Stomach (tissue), 4 donors: Measurements from ENCODE around the gene ADH6.
"Not testable (repeated sequence)": the region's sequence is repeated elsewhere in the genome, so short reads cannot be mapped to it uniquely, and the experiment has no call there.

Source experiments
- POLR2A ChIP-seq, 4 donors: fragments of 450-650 bp; IDR thresholded peaks; one replicate each; pipeline ENCODE4 v1.6.1; 2016; ENCODE audit warnings: antibody characterized with exemption in 4 of 4, control low read depth in 2 of 4, mild to moderate bottlenecking in 1 of 4, moderate library complexity in 1 of 4
- POLR2AphosphoS5 ChIP-seq, 3 donors: sonication (generic); formaldehyde crosslinking; IDR thresholded peaks; one replicate each; pipeline ENCODE4 v1.6.1; 2016; ENCODE audit warnings: antibody characterized with exemption in 3 of 3
- TF ChIP-seq, protein P1 (sequence below), 7 experiments: fragments of 450-650 bp in 4 of 7; fragments of 200-600 bp in 3 of 7; sonication (generic) in 3 of 7; IDR thresholded peaks; one replicate each; pipeline ENCODE4 v1.5.1; 2016 to 2019; ENCODE audit warnings: antibody characterized with exemption in 7 of 7, control low read depth in 2 of 7, mild to moderate bottlenecking in 1 of 7

GRCh38 chr4:99233397-99233796 is 14.4 kb upstream of the ADH6 start:
- TF ChIP-seq POLR2AphosphoS5, POLR2A (IDR thresholded peaks at IDR 0.05): not testable (repeated sequence)
- TF ChIP-seq, protein P1, sequence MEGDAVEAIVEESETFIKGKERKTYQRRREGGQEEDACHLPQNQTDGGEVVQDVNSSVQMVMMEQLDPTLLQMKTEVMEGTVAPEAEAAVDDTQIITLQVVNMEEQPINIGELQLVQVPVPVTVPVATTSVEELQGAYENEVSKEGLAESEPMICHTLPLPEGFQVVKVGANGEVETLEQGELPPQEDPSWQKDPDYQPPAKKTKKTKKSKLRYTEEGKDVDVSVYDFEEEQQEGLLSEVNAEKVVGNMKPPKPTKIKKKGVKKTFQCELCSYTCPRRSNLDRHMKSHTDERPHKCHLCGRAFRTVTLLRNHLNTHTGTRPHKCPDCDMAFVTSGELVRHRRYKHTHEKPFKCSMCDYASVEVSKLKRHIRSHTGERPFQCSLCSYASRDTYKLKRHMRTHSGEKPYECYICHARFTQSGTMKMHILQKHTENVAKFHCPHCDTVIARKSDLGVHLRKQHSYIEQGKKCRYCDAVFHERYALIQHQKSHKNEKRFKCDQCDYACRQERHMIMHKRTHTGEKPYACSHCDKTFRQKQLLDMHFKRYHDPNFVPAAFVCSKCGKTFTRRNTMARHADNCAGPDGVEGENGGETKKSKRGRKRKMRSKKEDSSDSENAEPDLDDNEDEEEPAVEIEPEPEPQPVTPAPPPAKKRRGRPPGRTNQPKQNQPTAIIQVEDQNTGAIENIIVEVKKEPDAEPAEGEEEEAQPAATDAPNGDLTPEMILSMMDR (IDR thresholded peaks at IDR 0.05) = not testable (repeated sequence)
